Upper lobe of left lung (tissue), 6 donors: ENCODE measurements around the gene TRIOBP. TPM values are rescaled to one million over a fixed set of nuclear protein-coding genes. Genes with fewer than 3 reads are reported as not detected.

Experiments
- ATAC-seq, 2 donors: fragments of 200-7000 bp; cut with Tn5 transposase; one replicate each; pipeline ENCODE4 v1.9.1; 2022; ENCODE audit warnings: mild to moderate bottlenecking in 2 of 2, moderate library complexity in 2 of 2; ENCODE audit not compliant: low FRiP score in 2 of 2
- DNase-seq, 2 donors: peaks; one replicate each; pipeline ENCODE4 v3.0.0-alpha.2; 2019 to 2020
- H3K27ac ChIP-seq, 4 donors: fragments of 200-600 bp; sonication (generic); one replicate each; pipeline ENCODE4 v1.5.1; 2016 to 2019
- H3K27me3 ChIP-seq, 4 donors: fragments of 200-600 bp; sonication (generic); one replicate each; pipeline ENCODE4 v1.5.1; 2017 to 2019
- H3K36me3 ChIP-seq, 4 donors: fragments of 200-600 bp; sonication (generic); one replicate each; pipeline ENCODE4 v1.5.1; 2016 to 2019
- H3K4me1 ChIP-seq, 4 donors: fragments of 200-600 bp; sonication (generic); one replicate each; pipeline ENCODE4 v1.5.1; 2018 to 2019
- H3K4me3 ChIP-seq, 4 donors: fragments of 200-600 bp; sonication (generic); one replicate each; pipeline ENCODE4 v1.5.1; 2017 to 2019; ENCODE audit warnings: mild to moderate bottlenecking in 2 of 4, moderate library complexity in 1 of 4
- H3K9me3 ChIP-seq, 4 donors: fragments of 200-600 bp; sonication (generic); one replicate each; pipeline ENCODE4 v1.5.1; 2018 to 2019
- CTCF ChIP-seq, 6 experiments: fragments of 450-650 bp in 4 of 6; fragments of 200-600 bp in 2 of 6; sonication (generic) in 2 of 6; IDR thresholded peaks; one replicate each; pipeline ENCODE4 v1.5.1; 2016 to 2019; ENCODE audit warnings: antibody characterized with exemption in 6 of 6
- EP300 ChIP-seq, 4 donors: sonication (generic); formaldehyde crosslinking; IDR thresholded peaks; one replicate each; pipeline ENCODE4 v1.5.1; 2017; ENCODE audit warnings: antibody characterized with exemption in 4 of 4, control low read depth in 2 of 4
- POLR2A ChIP-seq, 4 donors: fragments of 450-650 bp; IDR thresholded peaks; one replicate each; pipeline ENCODE4 v1.5.1; 2016 to 2017; ENCODE audit warnings: antibody characterized with exemption in 4 of 4, mild to moderate bottlenecking in 2 of 4
- POLR2AphosphoS5 ChIP-seq, 2 donors: sonication (generic); formaldehyde crosslinking; IDR thresholded peaks; one replicate each; pipeline ENCODE4 v1.5.1; 2017; ENCODE audit warnings: antibody characterized with exemption in 2 of 2
- WGBS, 2 donors: methylation state at CpG; one replicate each; pipeline ENCODE4 v1.1.5; 2017 to 2018; 5-methylcytosine and 5-hydroxymethylcytosine counted together
- total RNA-seq, 6 donors: library from RNA; depleted of rRNA in 4 of 6; stranded (reverse); fragments of >200 nt in 4 of 6; gene quantifications; one replicate each; pipeline versions ENCODE4 v1.1.0 to v1.2.1, GENCODE V29; 2016 to 2021
- donor health status: DM: no; HTN: no; CAD: no; lungs with moderate emphysema.
- donor health status: DM: no; HTN: yes; CAD: no; lungs with severe emphysema.

Gene TRIOBP
- total RNA-seq, 6 donors from 2014 or later, result 76.5 to 151 (median 113) TPM

GRCh38 chr22:37662039-37662438, 34.8 kb upstream of the TRIOBP start:
- Histone ChIP-seq H3K27ac (peak overlapping the region in 3 of 4 donors; percentile 48 to 68 (median 61)), H3K4me3 (no peak overlapping the region), H3K9me3 (no peaks in the 10 kb centered on the region), H3K36me3 (peaks cover 0 to 12% (median 3%) of the 10 kb centered on the region in 4 donors), H3K4me1 (peaks cover 30 to 44% (median 33%) of the 10 kb centered on the region in 4 donors), H3K27me3 (no peaks in the 10 kb centered on the region)
- WGBS, 2 donors, result 78 to 89% methylated on average over 5 of the region's 5 CpGs
- ATAC-seq (no peak), DNase-seq (peak in 1 of 2 donors; percentile 38)
- TF ChIP-seq POLR2A (IDR thresholded peaks at IDR 0.05) (no peak), EP300 (IDR thresholded peaks at IDR 0.05) (no peak), CTCF (IDR thresholded peaks at IDR 0.05) (no peak), POLR2AphosphoS5 (IDR thresholded peaks at IDR 0.05) (no peak)

DNA sequence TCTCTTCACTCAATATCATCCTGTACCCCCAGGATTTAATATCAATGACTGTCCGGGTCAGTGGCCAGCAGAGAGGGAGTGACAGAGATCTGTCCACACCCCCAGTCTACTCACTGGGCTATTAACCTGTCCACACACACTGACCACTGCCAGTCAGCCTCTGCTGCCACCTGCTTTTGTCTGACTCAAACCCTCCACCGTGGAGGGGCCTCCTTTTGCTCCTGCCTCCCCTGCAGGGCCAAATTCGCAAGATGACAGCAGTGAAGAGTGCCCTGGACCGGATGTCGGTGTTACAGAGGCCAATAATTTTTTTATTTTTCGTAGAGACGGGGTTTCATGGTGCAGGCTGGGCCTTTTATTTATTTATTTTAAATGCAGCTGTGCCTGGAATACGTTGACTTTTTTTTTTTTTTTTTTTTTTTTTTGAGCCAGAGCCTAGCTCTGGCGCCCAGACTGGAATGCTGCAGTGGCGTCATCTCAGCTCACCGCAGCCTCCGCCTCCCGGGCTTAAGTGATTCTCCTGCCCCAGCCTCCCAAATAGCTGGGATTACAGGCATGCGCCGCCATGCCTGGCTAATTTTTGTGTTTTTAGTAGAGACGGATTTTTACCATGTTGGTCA, 33.2 kb upstream of the TRIOBP start:
- Histone ChIP-seq H3K27ac (no peak overlapping the region), H3K27me3 (no peaks in the 10 kb centered on the region), H3K4me1 (peaks cover 25 to 38% (median 27%) of the 10 kb centered on the region in 4 donors), H3K9me3 (no peaks in the 10 kb centered on the region), H3K4me3 (no peak overlapping the region), H3K36me3 (peaks cover 0 to 12% (median 3%) of the 10 kb centered on the region in 4 donors)
- DNase-seq (no peak), ATAC-seq (no peak)
- TF ChIP-seq EP300 (IDR thresholded peaks at IDR 0.05), result no peak
- TF ChIP-seq POLR2AphosphoS5 (IDR thresholded peaks at IDR 0.05), result no peak
- TF ChIP-seq POLR2A (IDR thresholded peaks at IDR 0.05), result no peak
- TF ChIP-seq CTCF (IDR thresholded peaks at IDR 0.05), result no peak
- WGBS, 2 donors, result 85 to 88% methylated on average over 16 of the region's 16 CpGs

DNA sequence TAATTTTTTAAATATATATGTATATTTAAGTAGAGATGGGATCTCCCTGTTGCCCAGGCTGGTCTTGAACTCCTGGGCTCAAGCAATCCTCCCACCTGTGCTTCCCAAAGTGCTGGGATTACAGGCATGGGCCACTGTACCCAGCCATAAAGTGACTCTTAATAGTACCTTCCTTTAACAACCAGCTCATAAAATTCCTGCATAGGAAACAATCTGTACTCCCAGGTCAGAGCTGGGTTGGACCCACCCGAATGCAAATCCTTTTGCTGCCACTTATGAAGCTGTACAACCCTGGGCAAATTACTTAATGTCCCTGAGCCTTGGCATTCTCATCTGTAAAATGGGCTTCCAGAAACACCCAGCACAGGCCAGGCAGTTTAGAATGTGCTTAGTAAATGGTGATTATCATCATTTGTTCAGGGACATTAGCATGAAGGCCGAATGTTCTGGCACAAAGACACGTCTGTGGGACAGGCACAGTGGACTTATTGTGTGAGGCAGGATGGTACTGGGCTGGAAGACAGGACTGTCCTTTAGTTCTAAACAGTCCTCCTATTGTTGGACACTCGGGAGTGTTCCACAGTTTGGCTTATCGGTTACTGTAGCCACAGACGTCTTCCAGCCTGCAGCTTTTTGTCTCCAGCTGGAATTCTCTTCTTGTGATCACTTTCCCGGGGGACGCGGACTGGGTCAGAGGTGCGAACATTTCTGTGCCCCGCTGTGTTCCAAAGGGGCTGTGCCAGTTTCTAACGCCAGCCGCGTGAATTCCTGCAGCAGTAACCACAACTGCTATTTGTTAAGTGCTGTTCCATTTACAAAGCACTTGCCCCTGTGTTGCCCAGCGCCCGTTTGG, 32.4 kb upstream of the TRIOBP start:
- TF ChIP-seq CTCF (IDR thresholded peaks at IDR 0.05), result no peak
- no peak overlapping the region for H3K4me3 ChIP-seq
- no peak for ATAC-seq
- H3K4me1 ChIP-seq, result peaks cover 22 to 33% (median 23%) of the 10 kb centered on the region in 4 donors
- WGBS, 2 donors, result 79 to 84% methylated on average over 15 to 16 of the region's 16 CpGs
- no peaks in the 10 kb centered on the region for H3K27me3 ChIP-seq
- no peaks in the 10 kb centered on the region for H3K9me3 ChIP-seq
- peaks cover 0 to 12% (median 3%) of the 10 kb centered on the region in 4 donors for H3K36me3 ChIP-seq
- no peak overlapping the region for H3K27ac ChIP-seq
- DNase-seq, result no peak

DNA sequence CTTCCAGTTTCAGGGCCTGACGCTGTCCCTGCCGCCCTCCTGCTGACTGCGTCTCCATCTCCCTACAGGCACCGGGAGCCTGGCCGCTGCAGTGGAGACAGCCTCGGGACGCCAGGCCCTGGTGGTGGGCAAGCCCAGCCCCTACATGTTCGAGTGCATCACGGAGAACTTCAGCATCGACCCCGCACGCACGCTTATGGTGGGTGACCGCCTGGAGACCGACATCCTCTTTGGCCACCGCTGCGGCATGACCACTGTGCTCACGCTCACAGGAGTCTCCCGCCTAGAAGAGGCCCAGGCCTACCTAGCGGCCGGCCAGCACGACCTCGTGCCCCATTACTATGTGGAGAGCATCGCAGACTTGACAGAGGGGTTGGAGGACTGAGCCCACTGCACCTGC, 31.4 kb upstream of the TRIOBP start:
- Histone ChIP-seq H3K4me1 (peaks cover 11 to 23% (median 14%) of the 10 kb centered on the region in 4 donors), H3K27me3 (no peaks in the 10 kb centered on the region), H3K9me3 (no peaks in the 10 kb centered on the region), H3K4me3 (no peak overlapping the region), H3K27ac (no peak overlapping the region), H3K36me3 (peaks cover 0 to 12% (median 3%) of the 10 kb centered on the region in 4 donors)
- peak in 1 of 2 donors; percentile 12 for ATAC-seq
- DNase-seq, result no peak
- WGBS, 2 donors, result 93 to 95% methylated on average over 16 to 24 of the region's 24 CpGs
- TF ChIP-seq POLR2AphosphoS5 (IDR thresholded peaks at IDR 0.05), result no peak
- TF ChIP-seq EP300 (IDR thresholded peaks at IDR 0.05), result no peak
- TF ChIP-seq POLR2A (IDR thresholded peaks at IDR 0.05), result no peak

GRCh38 chr22:37669586-37669985, 27.3 kb upstream of the TRIOBP start:
- Histone ChIP-seq H3K36me3 (peaks cover 0 to 12% (median 3%) of the 10 kb centered on the region in 4 donors), H3K9me3 (no peaks in the 10 kb centered on the region), H3K4me1 (peaks cover 9 to 16% (median 12%) of the 10 kb centered on the region in 4 donors), H3K27me3 (no peaks in the 10 kb centered on the region), H3K4me3 (no peak overlapping the region), H3K27ac (no peak overlapping the region)
- TF ChIP-seq POLR2AphosphoS5 (IDR thresholded peaks at IDR 0.05), result no peak
- no peak for TF ChIP-seq CTCF (IDR thresholded peaks at IDR 0.05)
- TF ChIP-seq EP300 (IDR thresholded peaks at IDR 0.05), result no peak
- no peak for TF ChIP-seq POLR2A (IDR thresholded peaks at IDR 0.05)
- ATAC-seq (no peak), DNase-seq (no peak)
- 72 to 74% methylated on average over 4 to 6 of the region's 6 CpGs for WGBS, 2 donors
